ENCODE measurements around the gene DLG3. TPM values are rescaled to one million over a fixed set of nuclear protein-coding genes. Genes with fewer than 3 reads are reported as not detected.

Gene DLG3
- total RNA-seq, 4 donors from 2014 or later, result 5.0 to 14.5 (median 10.4) TPM

- no peak for DNase-seq (ENCODE audit: low spot score in 2 of 2)
- no peaks in the 10 kb centered on the region for H3K4me1 ChIP-seq
- peaks cover 0 to 34% of the 10 kb centered on the region in 2 donors for H3K27me3 ChIP-seq
- no peaks in the 10 kb centered on the region for H3K36me3 ChIP-seq
- H3K9me3 ChIP-seq, result no peaks in the 10 kb centered on the region
- no peak for TF ChIP-seq POLR2A (IDR thresholded peaks at IDR 0.05)
- TF ChIP-seq CTCF (IDR thresholded peaks at IDR 0.05), result no peak
- no peak for TF ChIP-seq EP300 (IDR thresholded peaks at IDR 0.05)
- no peak overlapping the region for H3K4me3 ChIP-seq
- WGBS, 2 donors, result 66% methylated on average over 10 of the region's 10 CpGs; no CpG with 5 or more reads in 1 of the 2 donors
- no peak overlapping the region for H3K27ac ChIP-seq
Measured at GRCh38 chrX:70424801-70425200, 19.8 kb upstream of the DLG3 start.

- no peaks in the 10 kb centered on the region for H3K4me1 ChIP-seq
- no peak for DNase-seq (ENCODE audit: low spot score in 2 of 2)
- H3K4me3 ChIP-seq, result no peak overlapping the region
- H3K27me3 ChIP-seq, result peaks cover 0 to 27% of the 10 kb centered on the region in 2 donors
- H3K9me3 ChIP-seq, result no peaks in the 10 kb centered on the region
- H3K36me3 ChIP-seq, result no peaks in the 10 kb centered on the region
- TF ChIP-seq CTCF (IDR thresholded peaks at IDR 0.05) (no peak), EP300 (IDR thresholded peaks at IDR 0.05) (no peak), POLR2A (IDR thresholded peaks at IDR 0.05) (no peak)
- WGBS, 2 donors, result 85 to 91% methylated on average over 13 to 15 of the region's 15 CpGs
- H3K27ac ChIP-seq, result no peak overlapping the region
Measured at GRCh38 chrX:70426286-70427278, 18.1 kb upstream of the DLG3 start.

- TF ChIP-seq POLR2A (IDR thresholded peaks at IDR 0.05), result no peak
- peaks cover 0 to 24% of the 10 kb centered on the region in 2 donors for H3K27me3 ChIP-seq
- H3K4me3 ChIP-seq, result no peak overlapping the region
- DNase-seq (ENCODE audit: low spot score in 2 of 2), result no peak
- no peaks in the 10 kb centered on the region for H3K9me3 ChIP-seq
- H3K27ac ChIP-seq, result no peak overlapping the region
- WGBS, 2 donors, result 44 to 69% methylated on average over 1 to 2 of the region's 2 CpGs
- H3K4me1 ChIP-seq, result no peaks in the 10 kb centered on the region
- no peaks in the 10 kb centered on the region for H3K36me3 ChIP-seq
Measured at GRCh38 chrX:70427365-70427764, 17.3 kb upstream of the DLG3 start.

GRCh38 chrX:70429759-70430158, 14.9 kb upstream of the DLG3 start:
- H3K27me3 ChIP-seq, result peaks cover 0 to 13% of the 10 kb centered on the region in 2 donors
- DNase-seq (ENCODE audit: low spot score in 2 of 2), result no peak
- 87 to 89% methylated on average over 6 of the region's 6 CpGs for WGBS, 2 donors
- TF ChIP-seq CTCF (IDR thresholded peaks at IDR 0.05), result no peak
- TF ChIP-seq POLR2A (IDR thresholded peaks at IDR 0.05), result no peak
- TF ChIP-seq EP300 (IDR thresholded peaks at IDR 0.05), result no peak
- H3K9me3 ChIP-seq, result no peaks in the 10 kb centered on the region
- H3K27ac ChIP-seq, result no peak overlapping the region
- H3K36me3 ChIP-seq, result no peaks in the 10 kb centered on the region
- H3K4me3 ChIP-seq, result no peak overlapping the region
- peaks cover 0 to 6% (median 0%) of the 10 kb centered on the region in 4 donors for H3K4me1 ChIP-seq

- H3K4me3 ChIP-seq, result peak overlapping the region; percentile 42 to 68 (median 52)
- no peaks in the 10 kb centered on the region for H3K36me3 ChIP-seq
- H3K27me3 ChIP-seq, result peaks cover 0 to 16% of the 10 kb centered on the region in 2 donors
- whole genome bisulfite sequencing, 2 donors, result 47 to 69% methylated on average over 14 to 15 of the region's 15 CpGs
- H3K27ac ChIP-seq, result peak overlapping the region in 1 of 4 donors; percentile 83
- DNase-seq (ENCODE audit: low spot score in 2 of 2), result no peak
- TF ChIP-seq EP300 (IDR thresholded peaks at IDR 0.05) (no peak), POLR2A (IDR thresholded peaks at IDR 0.05) (no peak), CTCF (IDR thresholded peaks at IDR 0.05) (no peak)
- no peaks in the 10 kb centered on the region for H3K9me3 ChIP-seq
- H3K4me1 ChIP-seq, result peaks cover 0 to 12% (median 4%) of the 10 kb centered on the region in 4 donors
Measured at GRCh38 chrX:70432936-70433847, 11.4 kb upstream of the DLG3 start.

Measured in tibial nerve (tissue), 4 donors.